Upper lobe of right lung (tissue), 1 donor: ENCODE measurements around the gene SHFL. TPM values are rescaled to one million over a fixed set of nuclear protein-coding genes. Genes with fewer than 3 reads are reported as not detected.

ENCODE experiments used
- ATAC-seq: fragments of 200-7000 bp; cut with Tn5 transposase; one replicate; pipeline ENCODE4 v1.9.1; 2020; ENCODE audit warnings: mild to moderate bottlenecking, moderate library complexity
- DNase-seq: peaks from one replicate; pipeline ENCODE4 v3.0.0-alpha.2; 2020
- H3K27ac ChIP-seq: fragments of 200-600 bp; one replicate; pipeline ENCODE4 v1.8.0; 2022
- H3K27me3 ChIP-seq: fragments of 200-600 bp; one replicate; pipeline ENCODE4 v1.8.0; 2022; ENCODE audit warnings: mild to moderate bottlenecking
- H3K36me3 ChIP-seq: fragments of 200-600 bp; one replicate; pipeline ENCODE4 v1.8.0; 2022
- H3K4me1 ChIP-seq: fragments of 200-600 bp; one replicate; pipeline ENCODE4 v1.8.0; 2022
- H3K4me3 ChIP-seq: fragments of 200-600 bp; one replicate; pipeline ENCODE4 v1.8.0; 2022; ENCODE audit warnings: mild to moderate bottlenecking
- H3K9me3 ChIP-seq: fragments of 200-600 bp; one replicate; pipeline ENCODE4 v1.8.0; 2022
- CTCF ChIP-seq: fragments of 200-600 bp; IDR thresholded peaks from one replicate; pipeline ENCODE4 v1.8.0; 2022; ENCODE audit warnings: antibody characterized with exemption
- intact Hi-C: fragments of 100-400 bp; cut with DNase I; formaldehyde crosslinking; loops from one replicate; pipeline ENCODE4 v1.11.0; 2022
- total RNA-seq: library from RNA; stranded (reverse); fragmentation: NEBNext Ultra II Directional; extraction: Animal tissue kit (Norgen Biotek cat#: 25700); gene quantifications from one replicate; pipeline ENCODE4 v1.2.1, GENCODE V29; 2021
- donor health status: DM: no; HTN: yes; CAD: no; lungs with severe emphysema.

The SHFL gene
- total RNA-seq, 1 donor from 2014 or later: 52.0 TPM

- intact Hi-C loops: no loop called here
- no peak overlapping the region for H3K4me3 ChIP-seq
- no peak for DNase-seq
- no peak overlapping the region for H3K27ac ChIP-seq
- H3K4me1 ChIP-seq: peaks cover 22% of the 10 kb centered on the region
- no peak for ATAC-seq
- TF ChIP-seq CTCF: no peak
- H3K9me3 ChIP-seq: no peaks in the 10 kb centered on the region
- H3K36me3 ChIP-seq: peaks cover 69% of the 10 kb centered on the region
- H3K27me3 ChIP-seq: no peaks in the 10 kb centered on the region
Measured at GRCh38 chr19:10113964-10114650, 28.0 kb downstream of the SHFL start.

DNA sequence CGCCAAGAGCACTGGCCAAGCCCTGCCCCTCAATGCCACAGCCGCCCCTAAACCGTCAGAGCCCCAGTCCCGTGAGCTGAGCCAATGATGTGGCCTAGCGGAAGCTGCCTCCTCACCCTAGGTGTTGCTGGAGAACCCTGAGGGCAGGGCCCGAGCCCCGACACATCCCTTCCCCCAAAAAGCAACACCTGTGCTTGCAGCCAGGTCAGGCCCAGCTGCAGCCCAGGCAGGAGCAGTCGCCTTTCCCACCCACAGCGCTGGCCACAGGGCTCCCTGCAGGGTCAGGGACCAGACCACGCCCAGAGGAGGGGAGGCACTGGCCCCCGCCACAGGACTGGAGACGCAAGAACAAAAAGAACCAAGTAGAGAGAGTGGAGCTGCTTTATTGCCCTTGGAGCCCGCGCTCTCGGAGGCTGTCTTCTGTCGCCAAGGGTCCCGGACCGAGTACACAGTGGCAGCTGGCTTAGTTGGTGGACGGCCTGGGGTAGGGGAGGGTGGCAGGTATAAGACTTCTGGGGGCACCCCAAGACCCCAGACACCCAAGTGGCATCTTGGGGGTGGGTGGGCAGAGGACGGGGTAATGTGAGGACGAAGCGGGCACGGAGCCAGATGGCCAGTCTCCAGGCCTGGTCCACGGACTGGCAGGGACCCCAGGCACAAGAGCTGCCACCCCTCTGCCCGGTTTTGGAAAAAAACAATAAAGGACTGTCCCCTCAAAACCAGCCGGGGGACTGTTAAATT lies 28.7 kb downstream of the SHFL start:
- Histone ChIP-seq H3K4me1 (peaks cover 22% of the 10 kb centered on the region), H3K27ac (no peak overlapping the region), H3K9me3 (no peaks in the 10 kb centered on the region), H3K36me3 (peaks cover 62% of the 10 kb centered on the region), H3K4me3 (no peak overlapping the region), H3K27me3 (no peaks in the 10 kb centered on the region)
- TF ChIP-seq CTCF: no peak
- ATAC-seq: no peak
- intact Hi-C loops: no loop called here
- peak; percentile 67 for DNase-seq

GRCh38 chr19:10115392-10116084 lies 29.4 kb downstream of the SHFL start:
- Histone ChIP-seq H3K4me1 (peaks cover 22% of the 10 kb centered on the region), H3K9me3 (no peaks in the 10 kb centered on the region), H3K4me3 (no peak overlapping the region), H3K27me3 (no peaks in the 10 kb centered on the region), H3K27ac (no peak overlapping the region), H3K36me3 (peaks cover 55% of the 10 kb centered on the region)
- no peak for TF ChIP-seq CTCF
- intact Hi-C loops: no loop called here
- no peak for DNase-seq
- ATAC-seq: no peak

- Histone ChIP-seq H3K36me3 (peaks cover 48% of the 10 kb centered on the region), H3K27me3 (no peaks in the 10 kb centered on the region), H3K27ac (no peak overlapping the region), H3K4me1 (peaks cover 17% of the 10 kb centered on the region), H3K4me3 (no peak overlapping the region), H3K9me3 (no peaks in the 10 kb centered on the region)
- ATAC-seq (no peak), DNase-seq (no peak)
- no peak for TF ChIP-seq CTCF
- intact Hi-C loops: no loop called here
Measured at GRCh38 chr19:10116085-10116865, 30.2 kb downstream of the SHFL start.

- H3K9me3 ChIP-seq: no peaks in the 10 kb centered on the region
- peaks cover 11% of the 10 kb centered on the region for H3K4me1 ChIP-seq
- H3K27me3 ChIP-seq: no peaks in the 10 kb centered on the region
- DNase-seq (no peak), ATAC-seq (no peak)
- intact Hi-C loops: no loop called here
- H3K4me3 ChIP-seq: no peak overlapping the region
- TF ChIP-seq CTCF: no peak
- H3K27ac ChIP-seq: no peak overlapping the region
- peaks cover 46% of the 10 kb centered on the region for H3K36me3 ChIP-seq
Measured at GRCh38 chr19:10116866-10117616, 30.9 kb downstream of the SHFL start.
